T-helper 2 cell treated with Interferon-gamma antibody and Interleukin-4, amounts not matched to agents 100 ng/mL and 5 ng/mL, for 36 hours (primary cell): ENCODE measurements around the gene GIMAP1. TPM values are rescaled to one million over a fixed set of nuclear protein-coding genes. Genes with fewer than 3 reads are reported as not detected.

Source experiments
- intact Hi-C: fragments of 100-400 bp; cut with micrococcal nuclease; formaldehyde crosslinking; loops from one replicate; pipeline ENCODE4 v1.15.1; 2023
- total RNA-seq: library from RNA; stranded (reverse); gene quantifications from 2 replicates; pipeline ENCODE4 v1.2.3, GENCODE V29; 2022

GIMAP1 gene
- total RNA-seq, 1 donor from 2014 or later: 16.5 TPM

GRCh38 chr7:150719960-150720891 lies 3.8 kb downstream of the GIMAP1 start:
- intact Hi-C loops: loop anchor here (5.0 kb wide), 3 partner anchors 37 to 88 kb away; partner anchors contain the start of gene GIMAP6

DNA sequence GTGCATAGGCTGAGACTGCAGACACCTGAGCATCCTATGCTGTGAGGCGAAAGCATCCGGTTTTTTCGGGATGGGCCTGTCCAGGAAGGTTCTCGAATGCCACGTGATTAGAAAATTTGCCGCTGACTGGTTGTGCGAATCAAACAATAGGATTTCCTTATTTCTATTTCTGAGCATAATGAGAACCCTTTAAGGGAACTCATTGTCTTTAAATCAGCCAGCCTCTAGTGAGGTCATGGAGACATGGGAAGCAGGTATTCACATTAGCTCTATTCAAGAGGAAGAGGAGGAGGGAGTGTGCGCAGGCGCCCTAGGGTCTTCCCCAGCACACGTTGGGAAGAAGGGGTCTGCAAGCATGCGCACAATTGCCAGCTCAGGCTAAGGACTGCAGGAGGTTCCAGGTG lies 5.6 kb downstream of the GIMAP1 start:
- intact Hi-C loops: no loop called here

DNA sequence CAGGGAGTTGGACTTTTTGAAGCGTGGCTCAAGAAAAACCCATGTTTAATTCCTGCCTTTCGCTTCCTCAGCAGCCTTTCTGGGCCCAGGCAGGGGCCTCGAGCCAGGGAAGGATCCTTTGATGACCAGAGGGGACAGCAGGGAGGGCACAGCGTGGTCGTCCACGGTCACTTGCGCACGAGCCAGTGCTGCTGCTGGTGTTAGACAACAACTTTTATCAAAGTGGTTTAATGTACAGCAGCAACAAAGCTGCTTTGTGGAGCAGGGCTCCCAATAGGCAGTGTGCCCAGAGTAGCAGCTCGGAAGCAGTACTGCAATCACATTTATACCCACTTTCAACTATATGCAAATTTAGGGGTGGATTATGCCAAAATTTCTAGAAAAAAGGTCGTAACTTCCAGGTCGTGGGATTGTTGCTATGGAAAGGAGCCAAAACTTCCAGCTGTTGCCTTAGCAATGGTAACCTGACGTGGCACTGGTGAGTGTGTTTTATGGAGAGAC lies 6.1 kb downstream of the GIMAP1 start:
- intact Hi-C loops: no loop called here

- intact Hi-C loops: no loop called here
These were observed 7.1 kb downstream of the GIMAP1 start for GRCh38 chr7:150723467-150723866.

GRCh38 chr7:150727381-150727780 lies 11.0 kb downstream of the GIMAP1 start:
- intact Hi-C loops: no loop called here

DNA sequence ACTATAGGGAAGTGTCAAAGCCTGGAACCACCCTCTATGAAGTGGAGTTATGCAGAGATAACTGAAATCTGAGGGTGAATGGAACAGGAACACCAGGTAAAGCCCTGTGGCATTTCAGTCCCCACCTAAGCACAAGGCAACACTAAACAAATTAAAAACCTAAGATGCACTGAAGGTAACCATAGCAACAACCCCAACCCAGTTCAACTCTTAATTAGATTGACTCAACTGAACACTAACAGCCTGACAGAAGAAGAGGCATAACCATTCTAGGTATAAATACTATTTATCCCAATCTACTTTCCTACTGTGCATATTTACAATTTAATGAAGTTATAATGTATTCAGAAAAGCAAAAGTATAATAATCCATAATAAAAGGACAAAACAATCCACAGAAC lies 11.6 kb downstream of the GIMAP1 start:
- intact Hi-C loops: no loop called here

DNA sequence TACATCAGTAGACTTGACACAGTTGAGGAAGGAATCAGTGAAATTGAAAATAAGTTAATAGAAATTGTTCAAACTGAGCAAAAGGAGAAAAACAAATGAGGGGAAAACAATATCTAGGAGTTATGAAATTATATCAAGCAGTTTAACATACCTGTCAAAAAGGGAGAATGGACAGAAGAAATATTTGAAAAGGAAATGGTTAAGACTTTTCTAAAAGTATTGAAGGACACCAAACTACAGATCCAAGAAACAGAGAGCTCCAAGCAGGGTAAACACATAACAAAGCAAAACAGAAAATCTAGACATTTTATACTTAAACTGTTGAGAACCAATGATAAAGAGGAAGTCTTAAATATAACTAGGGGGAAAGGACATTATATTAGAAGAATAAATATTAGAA lies 12.2 kb downstream of the GIMAP1 start:
- intact Hi-C loops: no loop called here

- intact Hi-C loops: no loop called here
These were observed 15.5 kb downstream of the GIMAP1 start for GRCh38 chr7:150731916-150732315.

- intact Hi-C loops: no loop called here
These were observed 16.5 kb downstream of the GIMAP1 start for GRCh38 chr7:150732786-150733481.

- intact Hi-C loops: no loop called here
These were observed 17.2 kb downstream of the GIMAP1 start for GRCh38 chr7:150733482-150734095.

GRCh38 chr7:150734254-150734653 lies 17.8 kb downstream of the GIMAP1 start:
- intact Hi-C loops: no loop called here

- intact Hi-C loops: loop anchor here (2.0 to 5.0 kb wide), 4 partner anchors 19 to 288 kb away; partner anchors contain the start of genes GIMAP1, GIMAP2 and GIMAP4
These were observed 19.4 kb downstream of the GIMAP1 start for GRCh38 chr7:150735596-150736358.

GRCh38 chr7:150736864-150737263 lies 20.5 kb downstream of the GIMAP1 start:
- intact Hi-C loops: loop anchor here (2.0 to 5.0 kb wide), 4 partner anchors 20 to 290 kb away; partner anchors contain the start of genes GIMAP1, GIMAP2 and GIMAP4

- intact Hi-C loops: loop anchor here (1.0 to 5.0 kb wide), 6 partner anchors 21 to 290 kb away; partner anchors contain the start of genes GIMAP1, GIMAP2 and GIMAP4
These were observed 21.0 kb downstream of the GIMAP1 start, which contains the start of gene GIMAP5 for GRCh38 chr7:150737265-150738055. Gene GIMAP5, plus strand, starts transcription at chr7:150737418. Its CDS starts 3,467 bp downstream, at chr7:150740885.

- intact Hi-C loops: loop anchor here (1.0 to 5.0 kb wide), 5 partner anchors 51 to 291 kb away; partner anchors contain the start of genes GIMAP2 and GIMAP4
These were observed 21.7 kb downstream of the GIMAP1 start for GRCh38 chr7:150738092-150738491.

GRCh38 chr7:150738591-150739001 lies 22.2 kb downstream of the GIMAP1 start:
- intact Hi-C loops: loop anchor here (1.0 to 5.0 kb wide), 7 partner anchors 17 to 291 kb away; partner anchors contain the start of genes GIMAP2 and GIMAP4

- intact Hi-C loops: loop anchor here (1.0 to 5.0 kb wide), 6 partner anchors 16 to 292 kb away; partner anchors contain the start of genes GIMAP2 and GIMAP4
These were observed 22.6 kb downstream of the GIMAP1 start for GRCh38 chr7:150739033-150739432.

DNA sequence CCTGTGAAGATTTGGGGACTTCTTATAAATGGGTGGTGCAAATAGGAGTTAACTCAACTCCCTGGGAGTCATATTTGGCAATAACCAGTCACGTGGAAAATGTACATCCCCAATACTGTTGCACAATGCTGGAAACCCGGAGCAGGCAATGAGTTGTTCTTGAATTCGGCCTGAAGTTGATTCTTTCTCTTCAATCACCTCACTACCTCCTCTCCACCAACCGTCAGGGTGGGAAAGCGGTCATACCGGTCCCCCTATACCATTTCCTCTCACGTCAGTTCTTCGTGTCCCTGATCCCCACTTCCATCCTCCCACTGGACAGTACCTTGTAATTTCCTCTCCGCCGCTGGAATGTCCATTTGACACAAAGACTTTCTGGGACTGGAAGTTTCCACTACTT lies 23.6 kb downstream of the GIMAP1 start:
- intact Hi-C loops: no loop called here

- intact Hi-C loops: no loop called here
These were observed 26.0 kb downstream of the GIMAP1 start for GRCh38 chr7:150742286-150742968.
